NCI-H510A (cell line): ENCODE data around the gene FLVCR2.
"Not testable (repeated sequence)": the region's sequence is repeated elsewhere in the genome, so short reads cannot be mapped to it uniquely, and the experiment has no call there.

ENCODE experiments used
- DNase-seq: peaks from one replicate; lab custom pipeline; 2025; lab: John Stamatoyannopoulos, UW

Gene FLVCR2

GRCh38 chr14:75662966-75663365 lies 84.5 kb downstream of the FLVCR2 start:
- no peak for DNase-seq

- DNase-seq, result no peak
These were observed 88.8 kb downstream of the FLVCR2 start for GRCh38 chr14:75667099-75667765.

- DNase-seq, result no peak
These were observed 94.3 kb downstream of the FLVCR2 start for GRCh38 chr14:75672605-75673192.

GRCh38 chr14:75673345-75674035 lies 95.1 kb downstream of the FLVCR2 start:
- DNase-seq, result no peak

- DNase-seq, result no peak
These were observed 97.0 kb downstream of the FLVCR2 start for GRCh38 chr14:75675265-75675960.

GRCh38 chr14:75685910-75686309 lies 107.5 kb downstream of the FLVCR2 start:
- no peak for DNase-seq

- no peak for DNase-seq
These were observed 110.6 kb downstream of the FLVCR2 start for GRCh38 chr14:75689012-75689411.

- no peak for DNase-seq
These were observed 111.6 kb downstream of the FLVCR2 start for GRCh38 chr14:75690010-75690409.

- DNase-seq, result not testable (repeated sequence)
These were observed 116.6 kb downstream of the FLVCR2 start for GRCh38 chr14:75695025-75695424.

GRCh38 chr14:75697386-75697785 lies 119.0 kb downstream of the FLVCR2 start:
- DNase-seq, result no peak
